ENCODE results near the gene FOXN3. TPM values are rescaled to one million over a fixed set of nuclear protein-coding genes. Genes with fewer than 3 reads are reported as not detected.
"Not testable (repeated sequence)": the region's sequence is repeated elsewhere in the genome, so short reads cannot be mapped to it uniquely, and the experiment has no call there.

The FOXN3 gene
- total RNA-seq, 2 experiments from 2014 or later = 80.1 to 82.4 TPM

DNA sequence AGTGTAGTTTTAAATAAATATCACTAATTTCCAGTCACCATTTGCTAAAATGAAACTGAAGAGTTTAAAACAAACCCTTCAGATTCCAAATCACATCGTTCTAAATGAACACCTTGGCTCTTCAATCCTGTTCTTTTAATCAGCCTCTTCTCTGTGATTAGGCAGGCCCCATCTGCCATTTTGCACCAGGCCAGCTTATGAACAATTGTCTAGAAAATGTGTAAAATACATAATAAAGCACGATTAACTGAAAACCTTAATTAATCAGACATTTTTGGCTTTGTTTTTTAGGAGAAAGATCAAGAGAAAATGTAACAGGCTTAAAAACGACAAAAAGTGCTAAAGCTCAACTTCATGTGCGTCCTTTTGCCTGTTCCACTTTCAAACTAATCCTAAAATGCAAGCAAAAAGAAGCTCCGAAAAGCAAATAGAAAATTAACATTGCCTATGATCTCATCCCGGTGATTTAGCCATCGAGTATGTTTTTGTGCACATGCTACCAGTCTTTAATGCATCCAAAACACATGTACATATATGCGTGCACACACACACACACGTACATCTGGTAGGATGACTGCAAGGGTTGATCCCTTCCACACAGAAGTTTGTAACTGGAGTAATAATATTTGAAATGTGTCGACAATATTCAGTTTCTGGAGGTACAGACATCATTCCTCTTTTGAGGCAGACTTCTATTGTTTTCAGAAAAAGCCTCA, 288.6 kb downstream of the FOXN3 start:
- H3K36me3 Mint-ChIP-seq = peaks cover under 1% of the 10 kb centered on the region
- no peak overlapping the region for H3K4me3 Mint-ChIP-seq
- H3K27me3 Mint-ChIP-seq = no peaks in the 10 kb centered on the region
- no peak overlapping the region for H3K27ac Mint-ChIP-seq
- no peaks in the 10 kb centered on the region for H3K4me1 Mint-ChIP-seq
- no peaks in the 10 kb centered on the region for H3K9me3 Mint-ChIP-seq
- DNase-seq = no peak

DNA sequence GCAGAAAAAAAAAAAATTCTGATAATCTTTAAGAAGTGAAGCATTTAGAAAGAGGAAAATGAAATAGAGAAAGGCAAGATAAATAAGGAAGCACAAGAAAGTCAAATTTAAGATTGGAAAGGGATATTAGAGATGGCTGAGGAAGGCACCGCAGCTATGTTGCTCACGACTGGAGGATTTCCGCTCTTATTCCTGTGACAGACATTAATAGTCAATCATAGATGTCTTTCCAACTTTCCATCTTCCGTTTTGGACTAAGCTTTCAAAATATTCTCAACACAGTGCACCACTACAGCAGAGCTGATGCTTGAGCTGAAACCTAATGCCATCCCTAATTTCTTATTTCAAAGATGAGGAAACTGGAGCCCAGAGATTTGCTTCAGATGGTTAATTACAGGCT, 290.6 kb downstream of the FOXN3 start:
- Mint-ChIP-seq H3K27me3 (no peaks in the 10 kb centered on the region), H3K9me3 (peaks cover under 1% of the 10 kb centered on the region), H3K4me1 (no peaks in the 10 kb centered on the region), H3K4me3 (no peak overlapping the region), H3K36me3 (no peaks in the 10 kb centered on the region), H3K27ac (no peak overlapping the region)
- DNase-seq = no peak

DNA sequence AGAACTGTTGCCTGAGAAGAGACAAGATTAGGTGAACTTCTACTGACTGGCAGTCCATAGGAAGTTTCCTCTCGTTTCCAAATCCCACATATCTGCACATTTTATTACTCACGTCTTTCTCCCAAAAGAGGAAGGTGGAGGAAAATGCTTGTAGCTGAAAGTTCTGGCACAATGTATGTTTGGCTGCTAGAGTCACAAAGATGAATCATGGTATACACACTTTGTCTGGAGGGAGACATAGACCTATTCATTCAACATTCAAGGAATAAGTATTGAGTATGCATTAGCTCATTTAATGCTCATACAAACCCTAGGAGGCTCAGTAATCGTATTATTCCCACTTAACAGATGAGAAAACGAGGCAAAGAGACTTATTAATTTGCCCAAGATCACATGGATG, 291.8 kb downstream of the FOXN3 start:
- Mint-ChIP-seq H3K4me3 (no peak overlapping the region), H3K4me1 (no peaks in the 10 kb centered on the region), H3K27me3 (no peaks in the 10 kb centered on the region), H3K27ac (no peak overlapping the region), H3K36me3 (no peaks in the 10 kb centered on the region), H3K9me3 (peaks cover 2% of the 10 kb centered on the region)
- no peak for DNase-seq

DNA sequence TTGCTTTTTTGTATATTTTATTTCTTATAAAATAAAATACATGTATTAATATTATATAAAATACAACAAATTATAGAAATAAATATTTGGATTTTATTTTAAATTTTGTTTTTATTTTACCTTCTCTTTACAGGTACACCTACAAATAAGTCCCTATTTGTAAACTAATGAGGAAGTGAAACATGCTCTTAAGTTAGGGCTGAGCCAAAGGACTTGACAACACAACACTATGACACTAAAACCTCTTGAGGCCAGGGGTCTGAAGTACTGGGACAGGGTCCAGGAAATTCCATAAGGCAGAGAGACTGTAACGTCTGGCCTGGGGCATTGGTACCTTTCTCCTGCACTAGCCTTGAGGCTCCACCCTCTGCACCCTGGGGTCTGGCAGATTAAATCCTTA, 293.2 kb downstream of the FOXN3 start:
- Mint-ChIP-seq H3K4me3 (no peak overlapping the region), H3K9me3 (peaks cover 4% of the 10 kb centered on the region), H3K27ac (no peak overlapping the region), H3K27me3 (no peaks in the 10 kb centered on the region), H3K4me1 (no peaks in the 10 kb centered on the region), H3K36me3 (no peaks in the 10 kb centered on the region)
- DNase-seq = no peak

DNA sequence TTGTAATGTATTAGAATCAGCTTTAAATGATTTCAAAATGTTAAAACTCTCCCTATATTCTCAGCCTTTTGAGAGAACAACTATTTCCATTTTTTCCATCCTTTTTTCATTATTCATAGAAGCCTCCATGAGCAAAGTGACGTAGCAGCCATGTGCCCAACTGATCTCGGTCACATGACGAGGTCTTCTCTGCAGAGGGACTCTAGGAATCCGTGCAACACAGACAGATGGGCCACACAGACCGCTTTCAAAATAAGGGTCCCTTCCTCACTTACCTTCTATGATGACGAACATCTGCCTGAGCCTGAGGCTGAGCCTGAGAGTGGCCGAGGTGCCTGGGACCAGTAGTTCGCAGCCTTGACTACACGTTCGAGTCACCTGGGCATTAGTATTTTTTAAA, 293.8 kb downstream of the FOXN3 start:
- Mint-ChIP-seq H3K9me3 (peaks cover 4% of the 10 kb centered on the region), H3K4me3 (no peak overlapping the region), H3K27me3 (no peaks in the 10 kb centered on the region), H3K36me3 (no peaks in the 10 kb centered on the region), H3K27ac (no peak overlapping the region), H3K4me1 (no peaks in the 10 kb centered on the region)
- no peak for DNase-seq

DNA sequence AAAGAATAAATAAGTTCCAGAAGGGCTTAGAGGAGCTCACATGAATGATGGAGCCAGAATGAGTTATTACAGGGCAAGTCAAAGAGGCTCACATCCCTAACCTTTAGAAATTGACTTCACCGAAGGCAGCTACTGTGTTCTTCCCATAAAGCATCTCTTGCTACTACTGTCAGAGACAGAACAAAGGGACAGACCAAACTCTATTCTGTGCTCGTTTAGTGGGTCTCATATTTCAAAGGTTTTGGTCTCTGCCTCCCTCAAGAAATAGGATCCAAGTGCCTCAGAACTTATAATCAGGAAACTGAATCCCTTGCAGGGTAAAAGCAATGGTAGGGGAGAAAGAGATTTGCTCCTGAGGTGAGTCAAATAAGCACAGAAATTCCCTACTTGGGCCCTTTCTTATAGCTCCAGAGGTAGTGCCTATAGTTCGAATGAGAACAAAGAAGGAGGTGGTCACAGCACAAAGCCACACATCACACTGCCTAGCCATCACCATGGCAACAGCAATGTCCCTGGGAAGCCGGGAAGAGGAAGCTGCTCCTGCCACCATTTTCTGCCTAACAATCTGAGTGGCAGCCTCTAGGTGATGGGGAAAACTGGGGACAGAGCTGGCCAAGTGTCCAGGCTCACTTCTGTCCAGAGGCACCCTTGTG, 294.9 kb downstream of the FOXN3 start:
- H3K27me3 Mint-ChIP-seq = no peaks in the 10 kb centered on the region
- H3K27ac Mint-ChIP-seq = no peak overlapping the region
- H3K4me3 Mint-ChIP-seq = no peak overlapping the region
- peaks cover 6% of the 10 kb centered on the region for H3K9me3 Mint-ChIP-seq
- H3K4me1 Mint-ChIP-seq = no peaks in the 10 kb centered on the region
- no peak for DNase-seq
- H3K36me3 Mint-ChIP-seq = no peaks in the 10 kb centered on the region

DNA sequence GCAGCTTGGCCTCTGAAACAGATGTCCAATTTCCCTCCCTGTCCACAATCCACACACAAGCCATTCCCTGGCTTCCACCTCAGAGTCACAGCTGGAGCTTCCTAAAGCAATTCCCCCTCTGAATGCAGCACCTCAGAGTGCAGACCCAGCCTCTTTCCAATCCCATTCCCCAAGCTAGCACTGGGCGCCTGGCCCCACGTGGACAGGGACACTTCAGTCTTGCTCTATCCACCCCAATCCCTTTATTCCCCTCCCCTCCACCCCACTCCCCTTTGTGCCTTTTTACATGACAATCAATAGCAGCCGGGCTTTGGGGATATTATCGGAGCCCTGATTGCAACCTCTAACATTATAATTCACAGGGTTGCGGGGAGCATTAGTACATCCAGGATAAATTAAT, 300.0 kb downstream of the FOXN3 start:
- H3K9me3 Mint-ChIP-seq = peaks cover 6% of the 10 kb centered on the region
- H3K4me3 Mint-ChIP-seq = no peak overlapping the region
- no peaks in the 10 kb centered on the region for H3K4me1 Mint-ChIP-seq
- peaks cover 3% of the 10 kb centered on the region for H3K27me3 Mint-ChIP-seq
- H3K27ac Mint-ChIP-seq = no peak overlapping the region
- no peaks in the 10 kb centered on the region for H3K36me3 Mint-ChIP-seq
- no peak for DNase-seq

DNA sequence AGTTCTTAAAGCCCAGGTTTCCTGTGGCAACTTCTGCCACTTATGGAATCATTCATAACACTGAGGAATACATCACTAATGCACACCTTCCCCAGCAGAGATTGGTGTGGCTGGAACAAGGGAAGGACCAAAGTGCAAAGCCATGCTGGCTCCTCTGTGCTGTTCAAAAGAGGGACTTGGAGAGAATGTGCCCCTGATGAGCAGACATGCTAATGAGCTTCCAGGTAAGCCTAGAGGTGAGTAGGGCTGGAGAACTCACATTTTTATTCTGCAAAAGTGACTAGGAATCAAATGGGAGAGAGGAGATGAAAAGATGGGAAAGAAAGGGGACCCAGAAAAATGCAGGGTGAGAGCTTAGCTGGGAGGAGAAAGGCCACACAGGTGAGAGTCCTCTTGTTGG, 302.9 kb downstream of the FOXN3 start:
- no peak overlapping the region for H3K4me3 Mint-ChIP-seq
- no peak for DNase-seq

DNA sequence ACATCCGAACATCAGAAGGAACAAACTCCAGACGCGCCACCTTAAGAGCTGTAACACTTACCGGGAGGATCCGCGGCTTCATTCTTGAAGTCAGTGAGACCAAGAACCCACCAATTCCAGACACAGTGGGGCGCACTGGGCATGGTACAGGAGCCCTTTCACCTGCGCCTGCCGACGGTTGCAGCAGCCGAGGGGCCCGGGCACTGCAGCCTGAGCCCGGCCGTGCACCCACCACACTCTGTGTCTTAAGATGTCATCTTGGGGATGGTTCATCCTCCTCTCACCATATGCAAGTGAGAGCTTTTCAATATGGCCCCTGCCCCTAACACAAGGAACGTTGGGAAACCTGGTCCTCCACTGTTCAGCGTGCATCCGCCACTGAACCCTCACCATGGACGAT, 304.3 kb downstream of the FOXN3 start:
- peaks cover under 1% of the 10 kb centered on the region for H3K9me3 Mint-ChIP-seq
- H3K4me1 Mint-ChIP-seq = no peaks in the 10 kb centered on the region
- no peaks in the 10 kb centered on the region for H3K36me3 Mint-ChIP-seq
- H3K27ac Mint-ChIP-seq = no peak overlapping the region
- no peak overlapping the region for H3K4me3 Mint-ChIP-seq
- H3K27me3 Mint-ChIP-seq = peaks cover 3% of the 10 kb centered on the region
- DNase-seq = no peak

More for the DNA sequence above, 302.9 kb downstream of the FOXN3 start:
- no peak overlapping the region for H3K27ac Mint-ChIP-seq
- no peaks in the 10 kb centered on the region for H3K4me1 Mint-ChIP-seq
- H3K9me3 Mint-ChIP-seq = peaks cover 4% of the 10 kb centered on the region
- no peaks in the 10 kb centered on the region for H3K36me3 Mint-ChIP-seq
- H3K27me3 Mint-ChIP-seq = peaks cover 3% of the 10 kb centered on the region

DNA sequence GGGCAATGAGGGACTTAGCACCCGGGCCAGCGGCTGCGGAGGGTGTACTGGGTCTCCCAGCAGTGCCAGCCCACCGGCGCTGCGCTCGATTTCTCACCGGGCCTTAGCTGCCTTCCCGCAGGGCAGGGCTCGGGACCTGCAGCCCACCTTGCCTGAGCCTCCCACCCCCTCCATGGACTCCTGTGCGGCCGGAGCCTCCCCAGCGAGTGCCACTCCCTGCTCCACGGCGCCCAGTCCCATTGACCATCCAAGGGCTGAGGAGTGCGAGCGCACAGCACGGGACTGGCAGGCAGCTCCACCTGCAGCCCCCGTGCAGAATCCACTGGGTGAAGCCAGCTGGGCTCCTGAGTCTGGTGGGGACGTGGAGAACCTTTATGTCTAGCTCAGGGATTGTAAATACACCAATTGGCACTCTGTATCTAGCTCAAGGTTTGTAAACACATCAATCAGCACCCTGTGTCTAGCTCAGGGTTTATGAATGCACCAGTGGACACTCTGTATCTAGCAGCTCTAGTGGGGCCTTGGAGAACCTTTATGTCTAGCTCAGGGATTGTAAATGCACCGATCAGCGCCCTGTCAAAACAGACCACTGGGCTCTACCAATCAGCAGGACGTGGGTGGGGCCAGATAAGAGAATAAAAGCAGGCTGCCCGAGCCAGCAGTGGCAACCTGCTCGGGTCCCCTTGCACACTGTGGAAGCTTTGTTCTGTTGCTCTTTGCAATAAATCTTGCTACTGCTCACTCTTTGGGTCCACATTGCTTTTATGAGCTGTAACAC, 305.1 kb downstream of the FOXN3 start:
- not testable (repeated sequence) for H3K27ac Mint-ChIP-seq, H3K4me1 Mint-ChIP-seq, H3K9me3 Mint-ChIP-seq, H3K36me3 Mint-ChIP-seq, DNase-seq, H3K4me3 Mint-ChIP-seq, H3K27me3 Mint-ChIP-seq

DNA sequence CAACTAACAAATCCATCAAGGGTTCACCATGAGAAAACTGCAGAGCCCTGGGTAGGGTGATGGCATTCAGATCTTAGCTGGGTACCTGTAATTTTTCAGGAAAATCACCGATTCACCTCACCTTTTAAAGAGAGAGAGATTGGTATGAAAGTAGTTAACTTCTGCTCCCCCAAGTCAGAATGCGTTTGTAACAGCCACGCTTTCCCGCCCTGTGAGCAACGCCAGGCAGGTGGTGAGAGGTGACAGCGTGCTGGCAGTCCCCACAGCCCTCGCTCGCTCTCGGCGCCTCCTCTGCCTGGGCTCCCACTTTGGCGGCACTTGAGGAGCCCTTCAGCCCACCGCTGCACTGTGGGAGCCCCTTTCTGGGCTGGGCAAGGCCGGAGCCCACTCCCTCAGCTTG, 305.8 kb downstream of the FOXN3 start:
- not testable (repeated sequence) for H3K27ac Mint-ChIP-seq, H3K27me3 Mint-ChIP-seq, H3K4me3 Mint-ChIP-seq, DNase-seq, H3K36me3 Mint-ChIP-seq, H3K9me3 Mint-ChIP-seq, H3K4me1 Mint-ChIP-seq

DNA sequence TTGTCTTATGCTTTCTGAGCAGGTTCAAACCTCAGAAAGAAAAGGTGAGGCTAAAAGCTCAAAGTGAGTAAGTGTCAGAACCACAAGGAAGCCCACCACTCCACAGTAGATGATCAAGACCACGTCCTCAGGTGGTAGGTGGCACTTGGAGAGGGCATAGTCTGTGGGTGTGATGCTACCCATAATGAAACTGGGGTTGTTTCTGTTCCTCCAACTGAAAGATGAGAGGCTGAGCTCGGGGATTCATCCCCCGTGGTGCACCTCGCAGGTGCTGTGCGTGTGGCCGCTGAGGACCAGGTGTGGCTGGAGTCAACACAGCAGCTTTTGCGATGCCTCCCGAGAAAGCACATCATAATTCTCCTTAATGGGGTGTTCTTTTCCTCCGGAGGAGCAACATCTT, 306.9 kb downstream of the FOXN3 start:
- Mint-ChIP-seq H3K4me1 (no peaks in the 10 kb centered on the region), H3K4me3 (no peak overlapping the region), H3K36me3 (no peaks in the 10 kb centered on the region), H3K9me3 (peaks cover 4% of the 10 kb centered on the region), H3K27me3 (peaks cover 8% of the 10 kb centered on the region), H3K27ac (no peak overlapping the region)
- no peak for DNase-seq

DNA sequence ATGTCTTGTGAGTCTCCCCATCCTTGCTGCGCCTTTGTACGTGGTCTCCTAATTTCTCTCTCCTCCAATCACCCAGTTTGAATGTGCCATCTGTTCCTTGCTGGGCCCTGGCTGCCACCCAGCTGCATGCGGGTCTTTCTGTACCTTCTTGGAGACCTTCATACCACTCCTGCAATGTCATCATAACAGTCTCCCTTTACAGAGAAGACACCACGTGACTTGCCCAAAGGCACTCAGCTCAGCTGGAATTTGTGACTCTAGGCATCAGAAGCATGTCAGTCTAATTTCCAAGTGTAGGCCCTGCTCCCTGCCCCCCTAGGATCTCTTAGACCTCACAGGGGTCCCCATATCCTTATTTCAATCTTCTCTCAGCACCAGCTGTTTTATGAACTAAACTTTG, 308.4 kb downstream of the FOXN3 start:
- no peak overlapping the region for H3K4me3 Mint-ChIP-seq
- no peak overlapping the region for H3K27ac Mint-ChIP-seq
- no peaks in the 10 kb centered on the region for H3K36me3 Mint-ChIP-seq
- DNase-seq = no peak
- H3K9me3 Mint-ChIP-seq = peaks cover 4% of the 10 kb centered on the region
- peaks cover 5% of the 10 kb centered on the region for H3K27me3 Mint-ChIP-seq
- no peaks in the 10 kb centered on the region for H3K4me1 Mint-ChIP-seq

DNA sequence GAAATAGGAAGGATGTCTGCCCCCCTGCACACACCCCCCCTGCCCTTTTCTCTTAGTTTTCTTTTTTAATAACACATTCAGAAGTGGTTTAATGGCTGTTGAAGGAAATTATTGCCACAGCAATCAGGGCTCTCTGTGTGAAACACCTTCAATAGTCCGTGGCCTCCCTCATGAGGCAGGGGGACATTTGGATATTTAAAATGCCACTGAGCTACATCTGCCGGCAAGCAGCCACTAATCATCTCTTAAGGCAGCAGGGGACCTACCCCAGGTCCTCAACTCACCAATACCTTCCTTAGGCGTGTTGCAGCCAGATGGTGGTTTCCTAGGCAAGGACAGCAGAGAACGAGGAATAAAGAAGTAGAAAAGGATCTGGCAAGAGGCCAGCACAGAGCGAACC, 309.4 kb downstream of the FOXN3 start:
- Mint-ChIP-seq H3K4me3 (no peak overlapping the region), H3K27ac (no peak overlapping the region), H3K36me3 (no peaks in the 10 kb centered on the region), H3K9me3 (peaks cover 4% of the 10 kb centered on the region), H3K4me1 (no peaks in the 10 kb centered on the region), H3K27me3 (peaks cover 5% of the 10 kb centered on the region)
- DNase-seq = no peak
